Choroid plexus epithelial cell (primary cell): ENCODE measurements around the gene C2orf78.
"Not testable (repeated sequence)": the region's sequence is repeated elsewhere in the genome, so short reads cannot be mapped to it uniquely, and the experiment has no call there.

ENCODE experiments used
- DNase-seq: peaks from one replicate; pipeline ENCODE4 v3.0.0-alpha.2; 2010; ENCODE audit warnings: low read depth
- H3K4me3 ChIP-seq: 2 replicates; pipeline ENCODE4 v1.5.1; 2011; ENCODE audit warnings: low read depth, mild to moderate bottlenecking, control low read depth, low read length, moderate library complexity
- TF ChIP-seq, protein P1 (sequence below): conservative IDR thresholded peaks from 2 replicates; pipeline ENCODE4 v1.5.1; 2011; ENCODE audit warnings: low read depth, mild to moderate bottlenecking, control low read depth, inconsistent platforms, low read length, moderate library complexity

Gene C2orf78

DNA sequence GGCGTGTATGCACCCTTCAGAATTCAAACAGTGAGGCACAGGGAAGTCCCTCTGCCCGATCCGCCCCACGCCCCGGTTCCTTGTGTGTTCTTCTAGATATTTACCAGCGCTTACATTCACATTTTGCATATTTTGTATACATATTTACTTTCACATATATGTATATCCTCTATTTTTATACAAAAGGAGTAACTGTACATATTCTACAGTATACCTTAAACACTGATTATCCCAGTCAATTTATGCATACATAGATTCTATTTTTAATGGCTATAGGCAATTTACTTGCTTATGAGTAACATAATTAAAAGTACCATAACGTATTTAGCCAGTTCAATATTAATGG, 3.8 kb upstream of the C2orf78 start:
- peak overlapping the region; percentile 93 for H3K4me3 ChIP-seq
- DNase-seq = no peak
- TF ChIP-seq, protein P1, sequence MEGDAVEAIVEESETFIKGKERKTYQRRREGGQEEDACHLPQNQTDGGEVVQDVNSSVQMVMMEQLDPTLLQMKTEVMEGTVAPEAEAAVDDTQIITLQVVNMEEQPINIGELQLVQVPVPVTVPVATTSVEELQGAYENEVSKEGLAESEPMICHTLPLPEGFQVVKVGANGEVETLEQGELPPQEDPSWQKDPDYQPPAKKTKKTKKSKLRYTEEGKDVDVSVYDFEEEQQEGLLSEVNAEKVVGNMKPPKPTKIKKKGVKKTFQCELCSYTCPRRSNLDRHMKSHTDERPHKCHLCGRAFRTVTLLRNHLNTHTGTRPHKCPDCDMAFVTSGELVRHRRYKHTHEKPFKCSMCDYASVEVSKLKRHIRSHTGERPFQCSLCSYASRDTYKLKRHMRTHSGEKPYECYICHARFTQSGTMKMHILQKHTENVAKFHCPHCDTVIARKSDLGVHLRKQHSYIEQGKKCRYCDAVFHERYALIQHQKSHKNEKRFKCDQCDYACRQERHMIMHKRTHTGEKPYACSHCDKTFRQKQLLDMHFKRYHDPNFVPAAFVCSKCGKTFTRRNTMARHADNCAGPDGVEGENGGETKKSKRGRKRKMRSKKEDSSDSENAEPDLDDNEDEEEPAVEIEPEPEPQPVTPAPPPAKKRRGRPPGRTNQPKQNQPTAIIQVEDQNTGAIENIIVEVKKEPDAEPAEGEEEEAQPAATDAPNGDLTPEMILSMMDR = no peak

DNA sequence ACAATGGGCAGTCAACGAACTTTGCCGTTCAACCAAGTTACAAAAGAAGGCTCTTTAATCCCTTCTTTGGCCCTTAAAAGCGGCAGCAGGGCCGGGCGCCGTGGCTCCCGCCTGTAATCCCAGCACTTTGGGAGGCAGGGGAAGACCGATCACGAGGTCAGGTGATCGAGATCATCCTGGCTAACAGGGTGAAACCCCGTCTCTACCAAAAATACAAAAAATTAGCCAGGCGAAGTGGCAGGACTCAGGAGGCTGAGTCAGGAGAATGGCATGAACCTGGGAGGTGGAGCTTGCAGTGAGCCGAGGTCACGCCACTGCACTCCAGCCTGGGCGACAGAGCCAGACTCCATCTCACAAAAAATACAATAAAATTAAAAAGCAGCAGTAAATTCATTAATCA, 581 bp upstream of the C2orf78 start:
- H3K4me3 ChIP-seq, DNase-seq: not testable (repeated sequence)

DNA sequence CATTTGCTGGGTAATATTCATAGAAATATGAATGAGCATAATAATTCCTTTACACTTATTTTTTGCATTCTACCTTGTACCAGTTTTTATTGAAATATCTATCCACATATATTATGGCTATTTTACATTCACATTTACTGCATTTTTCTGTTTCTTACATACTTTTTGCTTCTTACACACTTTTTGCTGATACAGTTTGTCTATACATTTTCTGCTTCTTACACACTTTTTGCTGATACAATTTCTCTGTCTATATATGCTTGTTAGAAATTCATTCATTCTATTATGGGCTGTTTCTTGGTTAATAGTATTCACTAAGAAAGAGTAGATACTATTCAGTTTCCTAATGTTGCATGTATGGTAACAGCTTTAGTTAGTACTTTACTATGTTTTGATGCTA, 27.9 kb downstream of the C2orf78 start:
- no peak for DNase-seq
- no peak overlapping the region for H3K4me3 ChIP-seq
- TF ChIP-seq, protein P1 = no peak

DNA sequence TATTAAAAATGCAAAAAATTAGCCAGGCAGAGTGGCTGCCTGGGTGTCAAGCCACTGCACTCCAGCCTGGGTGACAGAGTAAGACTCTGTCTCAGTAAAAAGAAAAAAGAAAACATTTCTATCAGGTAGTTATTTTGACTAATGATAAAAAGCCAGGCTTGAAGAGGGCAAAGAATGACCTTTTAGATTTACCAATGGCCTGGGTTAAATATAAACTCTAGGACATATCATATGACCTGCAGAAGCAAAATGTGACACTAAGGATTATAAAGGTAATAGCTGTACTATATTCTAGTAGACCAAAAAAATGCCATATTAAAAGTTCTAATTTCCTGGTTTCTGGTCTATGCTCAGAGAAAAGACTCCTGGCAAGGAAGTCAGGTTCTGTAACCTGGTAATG, 28.7 kb downstream of the C2orf78 start:
- no peak for DNase-seq
- no peak overlapping the region for H3K4me3 ChIP-seq
- TF ChIP-seq, protein P1 = no peak

DNA sequence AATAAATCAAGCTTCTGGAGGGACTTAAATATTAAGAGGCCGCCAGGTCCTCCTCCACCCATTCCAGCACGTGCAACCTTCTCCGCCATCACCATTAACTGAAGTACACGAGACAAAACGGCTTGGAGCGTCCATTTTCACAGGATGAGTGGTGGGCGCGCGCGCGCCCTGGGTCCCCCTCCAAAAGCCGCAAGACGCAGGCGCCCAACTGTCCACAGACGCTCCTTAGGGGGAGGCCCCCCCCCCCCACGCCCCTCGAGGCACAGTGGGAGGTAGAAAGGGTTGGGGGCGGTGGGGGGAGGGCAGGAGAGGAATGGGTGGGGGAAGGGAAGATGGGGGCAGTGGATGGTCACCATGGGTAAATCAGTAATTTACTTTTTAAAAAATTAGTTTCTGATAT, 34.3 kb downstream of the C2orf78 start:
- TF ChIP-seq, protein P1 = no peak
- DNase-seq = no peak
- no peak overlapping the region for H3K4me3 ChIP-seq

DNA sequence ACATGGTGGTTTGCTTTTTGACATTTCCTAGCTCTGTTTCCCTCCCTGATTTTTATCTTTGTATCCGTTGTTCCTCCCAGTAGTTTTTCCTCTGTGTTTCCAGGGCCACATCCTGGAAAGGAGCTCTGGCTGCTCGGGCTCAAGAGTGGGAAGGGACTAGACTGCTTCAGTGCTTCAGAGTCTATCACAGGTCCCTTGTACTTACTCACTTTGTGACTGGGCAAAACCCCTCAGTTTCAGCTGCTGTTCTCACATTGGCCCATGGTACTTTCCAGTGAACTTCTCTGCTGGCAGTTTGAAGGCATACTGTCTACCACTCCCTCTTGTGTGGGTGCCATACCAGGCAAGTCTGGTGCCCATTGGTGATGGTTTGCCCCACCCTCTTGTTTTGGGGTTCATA, 37.2 kb downstream of the C2orf78 start:
- H3K4me3 ChIP-seq = no peak overlapping the region
- no peak for DNase-seq
- TF ChIP-seq, protein P1 = no peak

DNA sequence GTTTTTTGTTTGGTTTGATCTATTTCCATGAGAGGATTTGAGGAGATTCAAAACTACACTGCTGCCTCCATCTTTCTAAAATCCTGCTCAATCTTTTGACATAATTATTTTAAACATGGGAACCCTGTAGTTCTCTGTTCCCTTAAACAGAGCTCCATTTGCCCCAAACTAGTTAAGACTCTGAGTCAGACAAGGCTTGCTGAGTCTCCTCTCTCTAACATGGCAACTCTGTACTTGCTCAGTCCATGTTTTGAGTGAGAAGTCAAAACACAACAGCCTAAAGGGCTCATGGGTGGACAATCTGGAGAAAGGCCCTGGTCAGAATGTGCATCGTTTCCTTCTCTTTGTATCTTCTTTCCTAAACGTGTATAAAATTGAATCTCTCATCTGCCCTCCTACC, 37.7 kb downstream of the C2orf78 start:
- DNase-seq = no peak
- TF ChIP-seq, protein P1 = no peak
- no peak overlapping the region for H3K4me3 ChIP-seq

DNA sequence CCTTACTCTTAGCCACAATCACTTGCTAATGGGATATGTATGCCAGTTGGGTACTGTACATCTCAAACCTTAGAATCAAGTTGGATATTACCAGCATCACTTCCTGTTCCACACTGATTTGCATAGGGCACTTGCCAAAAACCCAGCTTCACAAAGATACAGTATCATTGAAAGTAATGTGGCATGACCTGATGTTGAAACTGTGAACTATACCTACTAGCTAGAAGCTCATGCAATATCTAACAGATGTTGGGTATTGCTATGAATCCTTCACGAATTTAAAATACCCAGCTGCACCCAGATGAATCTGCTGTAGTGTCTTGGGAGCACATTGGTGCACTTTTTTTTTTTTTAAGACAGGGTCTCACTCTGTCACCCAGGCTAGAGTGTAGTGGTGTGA, 38.3 kb downstream of the C2orf78 start:
- H3K4me3 ChIP-seq = no peak overlapping the region
- no peak for DNase-seq
- TF ChIP-seq, protein P1 = no peak
